ENCODE results near the gene LRRC32.

- no peak for TF ChIP-seq CTCF (optimal IDR thresholded peaks at IDR 0.05 in 1 of 3, IDR thresholded peaks at IDR 0.05 in 1 of 3, conservative IDR thresholded peaks at IDR 0.05 in 1 of 3; ENCODE audit: extremely low read depth in 1 of 3, insufficient read depth in 2 of 3, low read length in 3 of 3)
- TF ChIP-seq EZH2 (IDR thresholded peaks at IDR 0.05; ENCODE audit: low read length): no peak
Measured at GRCh38 chr11:76649011-76649410, 21.5 kb downstream of the LRRC32 start.

Data from keratinocyte (primary cell).